ENCODE results near the gene TBC1D1.

The TBC1D1 gene

GRCh38 chr4:37978248-37978924, 87.5 kb downstream of the TBC1D1 start:
- DNase-seq (ENCODE audit: low spot score) = no peak
- no peaks in the 10 kb centered on the region for H3K27me3 ChIP-seq (ENCODE audit: control insufficient read depth in 3 of 3, insufficient read depth in 3 of 3, low read depth in 1 of 3, low read length in 3 of 3)
- peak overlapping the region; percentile 68 for H3K9ac ChIP-seq (ENCODE audit: low read depth, low read length, poor library complexity)
- H4K8ac ChIP-seq (ENCODE audit: low read depth, low read length) = no peak overlapping the region
- no peak overlapping the region for H2BK120ac ChIP-seq (ENCODE audit: low read depth, low read length)
- H3K9me3 ChIP-seq (replicated peaks in 1 of 2; ENCODE audit: control insufficient read depth in 2 of 2, insufficient read depth in 1 of 2, low read depth in 1 of 2, low read length in 2 of 2) = no peaks in the 10 kb centered on the region
- H3K27ac ChIP-seq (replicated peaks; ENCODE audit: low read length) = no peak overlapping the region
- no CpG with 5 or more reads among the region's 11 CpGs for WGBS, 2 donors (ENCODE audit: extremely low coverage in 2 of 2, insufficient read length in 2 of 2, insufficient replicate concordance in 1 of 2)
- peak overlapping the region; percentile 97 for H2AFZ ChIP-seq (ENCODE audit: low read length)
- H3K4me1 ChIP-seq (ENCODE audit: control insufficient read depth in 2 of 2, insufficient read depth in 1 of 2, low read depth in 1 of 2, low read length in 2 of 2) = peaks cover 3 to 8% of the 10 kb centered on the region in 2 donors
- H3K4me3 ChIP-seq (ENCODE audit: low read length in 2 of 2) = peak overlapping the region; percentile 61 to 92
- H3K79me1 ChIP-seq (ENCODE audit: low read depth, low read length) = peaks cover 4% of the 10 kb centered on the region
- H2BK5ac ChIP-seq (ENCODE audit: low read length) = peak overlapping the region; percentile 78
- H3K23ac ChIP-seq (ENCODE audit: low read depth, low read length, poor library complexity) = no peak overlapping the region
- no peak overlapping the region for H2AK5ac ChIP-seq (ENCODE audit: low read depth, low read length)
- peak overlapping the region; percentile 45 for H3K18ac ChIP-seq (ENCODE audit: low read length)
- no peak overlapping the region for H3K4ac ChIP-seq (ENCODE audit: low read length)
- no peak overlapping the region for H4K91ac ChIP-seq (ENCODE audit: low read depth, low read length, poor library complexity)
- no peak overlapping the region for H2BK12ac ChIP-seq (ENCODE audit: low read length)
- H3K14ac ChIP-seq (ENCODE audit: low read length) = peak overlapping the region; percentile 47
- H3K36me3 ChIP-seq (replicated peaks in 1 of 2; ENCODE audit: control insufficient read depth in 2 of 2, insufficient read depth in 2 of 2, low read length in 2 of 2) = no peaks in the 10 kb centered on the region
- H3K4me2 ChIP-seq (ENCODE audit: insufficient read depth, low read length, poor library complexity, severe bottlenecking) = peak overlapping the region; percentile 87
- peak overlapping the region; percentile 77 for H2BK15ac ChIP-seq (ENCODE audit: low read length)

GRCh38 chr4:37980246-37980645, 89.4 kb downstream of the TBC1D1 start:
- Histone ChIP-seq H3K27ac (replicated peaks; ENCODE audit: low read length) (no peak overlapping the region), H3K4me3 (ENCODE audit: low read length in 2 of 2) (no peak overlapping the region), H3K27me3 (ENCODE audit: control insufficient read depth in 3 of 3, insufficient read depth in 3 of 3, low read depth in 1 of 3, low read length in 3 of 3) (no peaks in the 10 kb centered on the region), H3K4me2 (ENCODE audit: insufficient read depth, low read length, poor library complexity, severe bottlenecking) (no peak overlapping the region), H2BK120ac (ENCODE audit: low read depth, low read length) (no peak overlapping the region), H2AK5ac (ENCODE audit: low read depth, low read length) (no peak overlapping the region), H2BK5ac (ENCODE audit: low read length) (no peak overlapping the region), H3K9me3 (replicated peaks in 1 of 2; ENCODE audit: control insufficient read depth in 2 of 2, insufficient read depth in 1 of 2, low read depth in 1 of 2, low read length in 2 of 2) (no peaks in the 10 kb centered on the region), H4K91ac (ENCODE audit: low read depth, low read length, poor library complexity) (no peak overlapping the region), H2BK12ac (ENCODE audit: low read length) (no peak overlapping the region), H3K4me1 (ENCODE audit: control insufficient read depth in 2 of 2, insufficient read depth in 1 of 2, low read depth in 1 of 2, low read length in 2 of 2) (peaks cover 3 to 8% of the 10 kb centered on the region in 2 donors), H3K36me3 (replicated peaks in 1 of 2; ENCODE audit: control insufficient read depth in 2 of 2, insufficient read depth in 2 of 2, low read length in 2 of 2) (no peaks in the 10 kb centered on the region), H2AFZ (ENCODE audit: low read length) (no peak overlapping the region), H2BK15ac (ENCODE audit: low read length) (no peak overlapping the region), H3K18ac (ENCODE audit: low read length) (no peak overlapping the region), H3K23ac (ENCODE audit: low read depth, low read length, poor library complexity) (no peak overlapping the region), H3K4ac (ENCODE audit: low read length) (no peak overlapping the region), H3K14ac (ENCODE audit: low read length) (no peak overlapping the region), H3K9ac (ENCODE audit: low read depth, low read length, poor library complexity) (no peak overlapping the region), H3K79me1 (ENCODE audit: low read depth, low read length) (peaks cover 4% of the 10 kb centered on the region), H4K8ac (ENCODE audit: low read depth, low read length) (no peak overlapping the region)
- DNase-seq (ENCODE audit: low spot score) = no peak
- WGBS, 2 donors (ENCODE audit: extremely low coverage in 2 of 2, insufficient read length in 2 of 2, insufficient replicate concordance in 1 of 2) = no CpG with 5 or more reads among the region's 1 CpG

GRCh38 chr4:37981425-37981824, 90.5 kb downstream of the TBC1D1 start:
- Histone ChIP-seq H2AFZ (ENCODE audit: low read length) (no peak overlapping the region), H3K27ac (replicated peaks; ENCODE audit: low read length) (no peak overlapping the region), H3K23ac (ENCODE audit: low read depth, low read length, poor library complexity) (no peak overlapping the region), H3K4me2 (ENCODE audit: insufficient read depth, low read length, poor library complexity, severe bottlenecking) (no peak overlapping the region), H2BK120ac (ENCODE audit: low read depth, low read length) (no peak overlapping the region), H4K91ac (ENCODE audit: low read depth, low read length, poor library complexity) (no peak overlapping the region), H3K18ac (ENCODE audit: low read length) (no peak overlapping the region), H3K14ac (ENCODE audit: low read length) (no peak overlapping the region), H4K8ac (ENCODE audit: low read depth, low read length) (no peak overlapping the region), H3K27me3 (ENCODE audit: control insufficient read depth in 3 of 3, insufficient read depth in 3 of 3, low read depth in 1 of 3, low read length in 3 of 3) (no peaks in the 10 kb centered on the region), H3K36me3 (replicated peaks in 1 of 2; ENCODE audit: control insufficient read depth in 2 of 2, insufficient read depth in 2 of 2, low read length in 2 of 2) (no peaks in the 10 kb centered on the region), H2AK5ac (ENCODE audit: low read depth, low read length) (no peak overlapping the region), H3K4me1 (ENCODE audit: control insufficient read depth in 2 of 2, insufficient read depth in 1 of 2, low read depth in 1 of 2, low read length in 2 of 2) (peaks cover 3 to 7% of the 10 kb centered on the region in 2 donors), H3K9ac (ENCODE audit: low read depth, low read length, poor library complexity) (no peak overlapping the region), H3K79me1 (ENCODE audit: low read depth, low read length) (peaks cover 4% of the 10 kb centered on the region), H2BK5ac (ENCODE audit: low read length) (no peak overlapping the region), H2BK12ac (ENCODE audit: low read length) (no peak overlapping the region), H2BK15ac (ENCODE audit: low read length) (no peak overlapping the region), H3K4ac (ENCODE audit: low read length) (no peak overlapping the region), H3K4me3 (ENCODE audit: low read length in 2 of 2) (peak overlapping the region in 1 of 2 donors; percentile 30), H3K9me3 (replicated peaks in 1 of 2; ENCODE audit: control insufficient read depth in 2 of 2, insufficient read depth in 1 of 2, low read depth in 1 of 2, low read length in 2 of 2) (no peaks in the 10 kb centered on the region)
- no CpG with 5 or more reads among the region's 4 CpGs for WGBS, 2 donors (ENCODE audit: extremely low coverage in 2 of 2, insufficient read length in 2 of 2, insufficient replicate concordance in 1 of 2)
- no peak for DNase-seq (ENCODE audit: low spot score)

- no CpG with 5 or more reads among the region's 7 CpGs for WGBS, 2 donors (ENCODE audit: extremely low coverage in 2 of 2, insufficient read length in 2 of 2, insufficient replicate concordance in 1 of 2)
- no peak overlapping the region for H2BK15ac ChIP-seq (ENCODE audit: low read length)
- peaks cover 3 to 7% of the 10 kb centered on the region in 2 donors for H3K4me1 ChIP-seq (ENCODE audit: control insufficient read depth in 2 of 2, insufficient read depth in 1 of 2, low read depth in 1 of 2, low read length in 2 of 2)
- H4K91ac ChIP-seq (ENCODE audit: low read depth, low read length, poor library complexity) = no peak overlapping the region
- no peak overlapping the region for H2AFZ ChIP-seq (ENCODE audit: low read length)
- no peak overlapping the region for H3K4ac ChIP-seq (ENCODE audit: low read length)
- H3K23ac ChIP-seq (ENCODE audit: low read depth, low read length, poor library complexity) = no peak overlapping the region
- DNase-seq (ENCODE audit: low spot score) = no peak
- H3K18ac ChIP-seq (ENCODE audit: low read length) = no peak overlapping the region
- no peak overlapping the region for H4K8ac ChIP-seq (ENCODE audit: low read depth, low read length)
- no peak overlapping the region for H2AK5ac ChIP-seq (ENCODE audit: low read depth, low read length)
- peaks cover 6% of the 10 kb centered on the region for H3K79me1 ChIP-seq (ENCODE audit: low read depth, low read length)
- H3K14ac ChIP-seq (ENCODE audit: low read length) = no peak overlapping the region
- H2BK5ac ChIP-seq (ENCODE audit: low read length) = no peak overlapping the region
- no peak overlapping the region for H2BK12ac ChIP-seq (ENCODE audit: low read length)
- H3K9me3 ChIP-seq (replicated peaks in 1 of 2; ENCODE audit: control insufficient read depth in 2 of 2, insufficient read depth in 1 of 2, low read depth in 1 of 2, low read length in 2 of 2) = no peaks in the 10 kb centered on the region
- H3K27me3 ChIP-seq (ENCODE audit: control insufficient read depth in 3 of 3, insufficient read depth in 3 of 3, low read depth in 1 of 3, low read length in 3 of 3) = no peaks in the 10 kb centered on the region
- H3K4me3 ChIP-seq (ENCODE audit: low read length in 2 of 2) = no peak overlapping the region
- no peaks in the 10 kb centered on the region for H3K36me3 ChIP-seq (replicated peaks in 1 of 2; ENCODE audit: control insufficient read depth in 2 of 2, insufficient read depth in 2 of 2, low read length in 2 of 2)
- H3K27ac ChIP-seq (replicated peaks; ENCODE audit: low read length) = no peak overlapping the region
- H3K9ac ChIP-seq (ENCODE audit: low read depth, low read length, poor library complexity) = no peak overlapping the region
- H3K4me2 ChIP-seq (ENCODE audit: insufficient read depth, low read length, poor library complexity, severe bottlenecking) = no peak overlapping the region
- no peak overlapping the region for H2BK120ac ChIP-seq (ENCODE audit: low read depth, low read length)
Observed at GRCh38 chr4:37981844-37982720, 91.2 kb downstream of the TBC1D1 start.

Measured in neuronal stem cell (in vitro differentiated cells).